ENCODE results near the gene SLC23A2. TPM values are rescaled to one million over a fixed set of nuclear protein-coding genes. Genes with fewer than 3 reads are reported as not detected.

SLC23A2 gene
- polyA plus RNA-seq, 3 donors = 3.3 to 28.4 (median 6.4) TPM

DNA sequence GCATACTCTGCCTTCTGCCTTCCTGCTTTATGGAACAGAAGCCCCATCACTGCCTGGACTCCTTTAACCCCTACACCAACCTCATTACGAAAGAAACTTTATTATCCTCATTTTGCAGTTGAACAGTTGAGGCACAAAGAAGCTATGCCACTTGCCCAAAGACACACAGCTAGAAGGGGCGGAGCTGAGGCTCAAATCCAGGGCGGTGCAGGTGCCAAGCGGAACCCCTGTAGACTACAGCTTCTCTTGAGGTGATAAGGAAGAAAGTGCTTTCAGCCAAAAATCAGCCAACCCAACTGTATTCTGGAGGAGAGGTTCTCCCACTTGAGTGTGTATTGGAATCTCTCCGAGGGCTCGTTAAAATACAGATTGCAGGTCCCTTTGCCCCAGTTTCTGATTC lies 189.1 kb downstream of the SLC23A2 start:
- DNase-seq = no peak
- Mint-ChIP-seq H3K36me3 (peaks cover 45 to 79% of the 10 kb centered on the region in 2 donors), H3K4me1 (peaks cover 94% of the 10 kb centered on the region), H3K9me3 (no peaks in the 10 kb centered on the region), H3K27me3 (ENCODE audit: low read depth in 3 of 3) (peaks cover 0 to 3% (median 0%) of the 10 kb centered on the region in 3 donors), H3K4me3 (peak overlapping the region; percentile 86 to 94), H3K27ac (peak overlapping the region; percentile 100)
- Histone ChIP-seq H3K9me3 (replicated peaks in 1 of 2; ENCODE audit: control insufficient read depth in 1 of 2, insufficient read depth in 1 of 2, low read length in 2 of 2) (no peaks in the 10 kb centered on the region), H3K27ac (ENCODE audit: low read depth in 1 of 2, low read length in 2 of 2) (peak overlapping the region; percentile 96 to 100), H3K4me3 (replicated peaks in 1 of 3; ENCODE audit: low read depth in 2 of 3, low read length in 3 of 3) (peak overlapping the region in 1 of 3 experiments; percentile 68), H3K36me3 (replicated peaks in 1 of 2; ENCODE audit: control insufficient read depth in 1 of 2, insufficient read depth in 2 of 2, low read length in 2 of 2) (peaks cover 19 to 59% of the 10 kb centered on the region in 2 donors), H4K20me1 (ENCODE audit: insufficient read depth, low read length) (peaks cover 59% of the 10 kb centered on the region), H2AFZ (ENCODE audit: insufficient read depth, low read depth, low read length, poor library complexity, severe bottlenecking) (no peak overlapping the region), H3K4me1 (ENCODE audit: control insufficient read depth in 1 of 2, insufficient read depth in 2 of 2, low read length in 2 of 2) (peaks cover 99 to 100% of the 10 kb centered on the region in 2 donors), H3K27me3 (ENCODE audit: control insufficient read depth in 2 of 2, insufficient read depth in 2 of 2, low read length in 2 of 2) (no peaks in the 10 kb centered on the region), H3K79me2 (ENCODE audit: insufficient read depth, low read length) (peaks cover 89% of the 10 kb centered on the region), H3K9ac (ENCODE audit: insufficient read depth, low read length, poor library complexity, severe bottlenecking) (peak overlapping the region; percentile 98), H3K4me2 (replicated peaks; ENCODE audit: extremely low read depth, low read length, poor library complexity, severe bottlenecking) (peak overlapping the region; percentile 75)
- TF ChIP-seq, protein P1, sequence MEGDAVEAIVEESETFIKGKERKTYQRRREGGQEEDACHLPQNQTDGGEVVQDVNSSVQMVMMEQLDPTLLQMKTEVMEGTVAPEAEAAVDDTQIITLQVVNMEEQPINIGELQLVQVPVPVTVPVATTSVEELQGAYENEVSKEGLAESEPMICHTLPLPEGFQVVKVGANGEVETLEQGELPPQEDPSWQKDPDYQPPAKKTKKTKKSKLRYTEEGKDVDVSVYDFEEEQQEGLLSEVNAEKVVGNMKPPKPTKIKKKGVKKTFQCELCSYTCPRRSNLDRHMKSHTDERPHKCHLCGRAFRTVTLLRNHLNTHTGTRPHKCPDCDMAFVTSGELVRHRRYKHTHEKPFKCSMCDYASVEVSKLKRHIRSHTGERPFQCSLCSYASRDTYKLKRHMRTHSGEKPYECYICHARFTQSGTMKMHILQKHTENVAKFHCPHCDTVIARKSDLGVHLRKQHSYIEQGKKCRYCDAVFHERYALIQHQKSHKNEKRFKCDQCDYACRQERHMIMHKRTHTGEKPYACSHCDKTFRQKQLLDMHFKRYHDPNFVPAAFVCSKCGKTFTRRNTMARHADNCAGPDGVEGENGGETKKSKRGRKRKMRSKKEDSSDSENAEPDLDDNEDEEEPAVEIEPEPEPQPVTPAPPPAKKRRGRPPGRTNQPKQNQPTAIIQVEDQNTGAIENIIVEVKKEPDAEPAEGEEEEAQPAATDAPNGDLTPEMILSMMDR (IDR thresholded peaks at IDR 0.05) = no peak
- intact Hi-C loops (cut with micrococcal nuclease) = loop anchor here in 1 of 2 donors (2.0 to 10.0 kb wide), 2 partner anchors 15 to 273 kb away; no protein-coding TSS in a partner anchor
- 0% methylated on average over 3 of the region's 6 CpGs for WGBS (ENCODE audit: insufficient coverage)

DNA sequence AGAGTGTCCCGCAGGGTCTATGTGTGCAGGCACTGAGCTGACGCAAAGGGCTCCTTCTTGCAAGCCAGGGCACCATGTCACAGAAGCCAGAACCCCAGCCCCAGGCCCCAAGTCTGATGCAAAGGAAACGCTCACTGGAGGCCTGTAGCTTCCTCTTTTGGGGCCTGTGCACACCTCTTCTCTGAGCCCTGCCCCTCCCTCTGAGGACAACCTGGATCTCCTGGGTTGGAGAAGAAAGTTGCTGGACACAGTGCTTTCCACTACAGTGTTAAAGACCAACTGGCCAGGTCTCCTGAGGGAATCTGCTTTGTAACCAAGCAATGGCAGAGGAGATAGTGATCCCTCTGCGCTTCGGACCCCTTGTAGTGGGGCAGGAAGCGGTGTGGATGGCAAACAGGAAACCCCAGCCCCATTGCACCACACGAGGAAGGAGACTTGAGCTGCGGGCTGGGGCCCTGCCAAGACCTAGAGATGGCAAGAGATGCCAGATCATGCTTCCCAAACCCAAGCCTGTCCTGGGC lies 189.6 kb downstream of the SLC23A2 start:
- Histone ChIP-seq H3K4me2 (replicated peaks; ENCODE audit: extremely low read depth, low read length, poor library complexity, severe bottlenecking) (peak overlapping the region; percentile 75), H3K9ac (ENCODE audit: insufficient read depth, low read length, poor library complexity, severe bottlenecking) (peak overlapping the region; percentile 98), H3K36me3 (replicated peaks in 1 of 2; ENCODE audit: control insufficient read depth in 1 of 2, insufficient read depth in 2 of 2, low read length in 2 of 2) (peaks cover 16 to 54% of the 10 kb centered on the region in 2 donors), H3K4me3 (replicated peaks in 1 of 3; ENCODE audit: low read depth in 2 of 3, low read length in 3 of 3) (peak overlapping the region in 1 of 3 experiments; percentile 68), H3K27ac (ENCODE audit: low read depth in 1 of 2, low read length in 2 of 2) (peak overlapping the region; percentile 96 to 100), H3K9me3 (replicated peaks in 1 of 2; ENCODE audit: control insufficient read depth in 1 of 2, insufficient read depth in 1 of 2, low read length in 2 of 2) (no peaks in the 10 kb centered on the region), H4K20me1 (ENCODE audit: insufficient read depth, low read length) (peaks cover 59% of the 10 kb centered on the region), H3K27me3 (ENCODE audit: control insufficient read depth in 2 of 2, insufficient read depth in 2 of 2, low read length in 2 of 2) (no peaks in the 10 kb centered on the region), H3K4me1 (ENCODE audit: control insufficient read depth in 1 of 2, insufficient read depth in 2 of 2, low read length in 2 of 2) (peaks cover 98 to 100% of the 10 kb centered on the region in 2 donors), H3K79me2 (ENCODE audit: insufficient read depth, low read length) (peaks cover 89% of the 10 kb centered on the region), H2AFZ (ENCODE audit: insufficient read depth, low read depth, low read length, poor library complexity, severe bottlenecking) (no peak overlapping the region)
- Mint-ChIP-seq H3K36me3 (peaks cover 47 to 79% of the 10 kb centered on the region in 2 donors), H3K27me3 (ENCODE audit: low read depth in 3 of 3) (peaks cover 0 to 3% (median 0%) of the 10 kb centered on the region in 3 donors), H3K4me1 (peaks cover 96% of the 10 kb centered on the region), H3K9me3 (no peaks in the 10 kb centered on the region), H3K4me3 (peak overlapping the region; percentile 86 to 94), H3K27ac (peak overlapping the region; percentile 100)
- peak; percentile 87 to 92 (median 92) for DNase-seq
- WGBS (ENCODE audit: insufficient coverage) = 0% methylated on average over 5 of the region's 8 CpGs
- TF ChIP-seq, protein P1 (IDR thresholded peaks at IDR 0.05) = no peak
- intact Hi-C loops (cut with micrococcal nuclease) = loop anchor here in 1 of 2 donors (1.0 to 10.0 kb wide), 3 partner anchors 8 to 273 kb away; no protein-coding TSS in a partner anchor
